CD4-positive, alpha-beta T cell treated with Interleukin-1 beta for 1 hour (primary cell): ENCODE measurements around the gene ATP13A1.

ENCODE experiments used
- DNase-seq, 2 donors: peaks; one replicate each; pipeline ENCODE4 v3.0.0-alpha.2; 2020 to 2022

The ATP13A1 gene

DNA sequence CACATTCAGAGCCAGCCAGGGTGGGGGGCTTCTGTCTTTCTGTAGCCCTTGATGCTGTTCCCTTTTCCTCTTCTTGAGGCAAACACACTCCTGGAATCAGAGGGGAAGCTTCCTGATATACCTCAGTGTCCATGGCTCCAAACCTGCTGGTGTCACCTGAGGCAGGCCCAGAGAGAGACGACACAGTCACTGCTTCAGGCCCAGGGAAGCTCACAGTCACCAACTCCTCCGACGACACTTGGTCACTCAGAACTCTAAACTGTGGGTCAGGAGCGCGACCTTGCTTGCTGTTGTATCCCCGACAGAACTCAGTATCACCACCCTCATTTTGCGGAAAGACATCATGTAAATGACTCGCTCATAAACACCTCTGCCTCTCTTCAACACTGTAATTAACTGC, 1.1 kb downstream of the ATP13A1 start:
- DNase-seq: no peak

DNA sequence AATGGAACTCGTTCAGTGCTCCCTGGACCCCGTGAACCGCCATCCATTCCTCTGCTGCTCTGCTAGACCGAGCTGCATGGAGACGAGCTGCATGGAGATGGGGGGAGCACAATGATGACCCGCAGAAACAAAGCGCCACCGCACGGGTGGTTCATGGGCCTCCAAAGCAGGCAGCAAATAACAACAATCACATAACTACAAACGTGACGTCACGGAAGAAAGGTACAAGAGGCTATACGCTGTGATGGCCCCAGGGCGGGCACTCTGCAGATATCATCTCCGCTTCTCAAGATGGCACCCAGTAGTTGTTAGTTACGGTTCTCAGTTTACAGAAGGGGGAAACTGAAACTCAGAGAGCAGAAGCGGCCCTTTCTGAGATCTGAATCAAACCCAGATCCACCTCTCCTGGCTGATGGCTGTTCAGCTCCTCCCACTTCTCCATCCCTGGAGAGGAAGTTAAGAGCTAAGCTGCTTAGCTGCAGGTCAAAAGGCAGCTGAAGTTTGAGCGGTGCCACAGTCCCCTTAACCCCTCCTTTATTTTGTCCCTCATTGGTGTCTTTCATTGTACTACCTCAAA, 1.7 kb downstream of the ATP13A1 start:
- DNase-seq: peak; percentile 71

DNA sequence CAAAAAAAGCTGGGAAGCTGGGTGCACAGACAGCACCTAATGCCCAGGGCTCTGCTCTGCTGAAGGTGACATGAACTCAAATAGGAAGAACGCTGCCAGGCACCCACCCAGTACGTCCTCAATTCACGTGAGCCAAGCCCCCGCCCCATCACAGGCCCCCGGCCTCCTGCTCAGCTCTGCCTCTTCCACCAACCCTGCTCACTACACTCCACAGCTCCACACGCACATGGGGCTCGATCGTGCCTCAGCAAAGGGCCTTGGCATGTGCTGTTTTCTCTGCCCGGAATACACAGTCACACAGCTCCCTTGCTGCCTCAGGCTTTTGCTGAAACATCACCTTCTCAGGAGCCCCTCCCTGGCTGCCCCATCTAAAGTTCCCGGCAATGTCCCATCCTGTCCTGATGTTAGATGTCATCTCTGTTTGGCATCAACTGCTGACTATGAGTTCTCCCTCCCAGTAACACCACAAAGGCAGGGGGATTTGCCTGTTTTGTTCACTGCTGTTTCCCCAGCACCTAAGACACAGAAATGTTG, 2.3 kb downstream of the ATP13A1 start:
- no peak for DNase-seq

DNA sequence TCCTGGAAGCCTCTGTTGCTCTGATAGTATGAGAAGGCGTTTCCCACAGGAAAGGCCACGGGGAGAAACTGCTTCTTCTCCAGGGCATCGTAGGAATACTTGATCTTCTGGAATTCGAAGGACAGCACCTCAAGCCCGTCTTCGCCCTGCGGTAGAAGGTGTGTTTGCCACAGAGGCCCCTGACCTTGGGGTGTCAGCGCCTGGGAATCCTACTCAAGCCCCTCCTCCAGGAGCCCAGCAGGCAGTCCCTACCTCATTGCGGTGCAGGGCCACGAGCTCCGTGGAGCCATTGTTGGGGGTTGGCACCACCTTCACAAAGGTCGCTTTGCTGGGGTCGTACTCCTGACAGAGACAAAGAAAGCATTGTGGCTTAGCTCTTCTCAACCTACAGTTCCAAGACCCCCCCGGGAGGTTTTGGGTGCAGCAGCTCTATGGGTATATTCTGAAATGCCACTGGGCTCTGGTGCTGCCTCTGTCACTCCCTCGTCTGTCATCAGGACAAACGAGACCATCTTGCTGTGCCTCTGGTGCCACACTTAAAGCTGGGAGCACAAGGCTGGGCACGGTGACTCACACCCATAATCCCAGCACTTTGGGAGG, 3.7 kb downstream of the ATP13A1 start:
- DNase-seq: no peak

DNA sequence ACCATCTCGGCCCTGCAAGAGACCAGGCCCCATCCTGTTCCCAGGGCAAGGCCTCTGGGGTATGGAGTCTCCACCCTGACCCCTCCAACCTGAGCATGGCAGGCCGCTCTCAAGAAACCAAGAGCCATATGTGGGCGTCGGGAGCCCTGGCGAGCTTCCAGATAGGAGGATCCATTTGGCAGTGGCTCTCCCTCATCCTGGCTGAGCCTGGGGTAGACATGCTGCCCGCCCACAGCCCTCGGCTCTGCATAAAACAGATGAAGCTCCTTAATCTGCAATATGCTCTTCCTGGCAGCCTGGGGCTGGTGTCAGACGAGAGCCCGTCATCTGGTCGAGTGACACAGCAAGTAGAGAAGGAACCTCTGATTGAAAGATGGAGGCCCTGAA, 6.1 kb downstream of the ATP13A1 start:
- DNase-seq: no peak

DNA sequence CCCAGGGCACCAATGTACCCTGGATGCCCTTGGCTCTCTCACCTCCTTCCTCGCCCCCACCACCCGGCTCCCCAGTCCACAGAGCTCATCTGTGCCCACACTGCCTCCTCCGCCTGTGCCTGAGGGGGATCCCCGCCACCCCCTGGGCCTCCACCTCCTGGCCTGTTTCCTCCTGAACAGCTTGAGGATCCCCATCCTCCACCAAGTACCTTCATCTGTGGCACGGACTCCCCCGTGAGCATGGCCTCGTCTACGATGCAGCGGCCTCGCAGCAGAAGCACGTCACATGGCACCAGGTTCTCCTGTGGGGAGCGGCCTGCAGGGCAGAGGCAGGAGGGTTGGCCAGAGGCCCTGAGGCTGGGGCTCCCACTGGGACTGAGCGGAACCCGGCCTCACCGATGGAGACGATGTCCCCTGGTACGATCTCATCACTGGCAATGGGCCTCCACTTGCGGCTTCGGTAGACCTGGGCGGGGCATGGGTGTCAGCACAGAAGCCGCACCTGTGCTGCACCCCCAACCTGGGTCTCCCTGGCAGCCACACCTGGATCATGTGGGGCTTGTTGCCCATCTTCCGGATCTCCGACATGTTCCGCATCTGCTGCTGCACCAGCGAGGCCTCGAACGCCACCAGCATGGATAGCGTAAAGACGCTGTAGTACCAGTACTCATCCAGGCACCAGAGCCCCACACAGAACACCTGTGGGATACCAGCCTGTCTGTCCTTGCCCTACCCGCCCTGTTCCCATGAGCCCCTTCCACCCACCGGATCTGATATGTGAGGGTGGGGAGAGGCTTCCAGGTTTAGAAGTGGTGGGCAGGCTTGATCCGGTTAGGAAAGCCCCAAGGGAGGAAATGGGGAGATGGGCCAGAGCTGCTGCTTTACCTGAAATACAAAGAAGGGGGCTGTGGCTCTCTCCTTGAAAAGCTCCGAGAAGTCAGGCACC, 6.8 kb downstream of the ATP13A1 start:
- DNase-seq: no peak

DNA sequence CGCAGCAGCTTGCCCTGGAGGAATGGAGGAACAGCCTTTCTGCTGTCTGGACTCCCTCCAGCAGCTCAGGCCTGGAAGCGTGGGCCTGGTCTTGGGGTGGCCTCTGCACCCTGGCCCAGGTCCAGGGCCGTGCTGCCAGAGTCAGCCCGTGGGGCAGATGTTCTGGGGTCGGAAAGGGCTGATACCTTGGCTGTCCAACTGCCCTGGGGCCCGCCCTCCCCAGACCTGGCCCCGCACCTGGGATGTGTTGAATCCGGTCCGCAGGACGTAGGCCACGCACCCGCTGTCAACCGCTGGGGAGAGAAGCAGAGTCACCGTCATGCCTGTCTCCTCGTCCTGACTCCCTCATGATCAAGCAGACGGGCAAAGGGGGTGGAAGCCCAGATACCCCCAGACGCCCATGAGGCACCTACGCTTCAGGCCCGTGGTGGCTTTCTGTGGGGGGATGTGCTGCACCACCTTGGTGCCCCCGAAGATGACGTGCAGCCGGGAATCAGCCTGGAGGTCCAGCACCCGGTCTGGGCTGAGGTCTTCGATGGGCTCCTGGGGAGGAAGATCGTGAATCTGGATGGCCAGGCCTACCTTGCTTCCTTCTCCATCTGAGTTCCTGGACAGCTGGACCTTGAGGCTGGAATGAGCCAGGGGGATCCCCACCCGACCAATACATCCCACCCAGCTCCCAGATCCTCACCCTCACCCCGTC, 7.7 kb downstream of the ATP13A1 start:
- DNase-seq: no peak

DNA sequence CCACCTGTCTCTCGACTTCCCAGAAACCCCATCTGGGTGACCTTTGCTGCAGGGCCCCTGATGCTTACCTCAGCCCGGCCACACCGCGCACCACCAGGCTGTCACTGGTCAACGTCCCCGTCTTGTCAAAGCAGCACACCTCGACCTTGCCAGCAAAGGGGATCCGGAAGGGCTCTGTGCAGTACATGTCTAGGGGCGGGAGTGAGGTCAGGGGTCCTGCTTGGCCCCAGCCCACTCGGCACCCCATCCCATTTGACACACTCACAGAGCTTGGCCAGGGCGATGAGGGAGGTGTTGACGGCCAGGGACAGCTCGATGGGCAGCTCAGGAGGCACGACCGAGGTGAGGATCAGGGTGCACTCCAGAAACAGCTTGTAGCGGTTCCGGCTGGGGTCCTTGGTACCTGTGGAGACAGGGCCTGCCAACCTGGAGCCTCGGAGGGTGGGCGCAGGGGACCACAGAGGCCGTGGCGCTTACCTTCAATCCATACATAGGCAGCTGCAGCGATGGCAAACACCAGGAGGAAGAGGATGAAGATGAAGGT, 8.4 kb downstream of the ATP13A1 start:
- no peak for DNase-seq

DNA sequence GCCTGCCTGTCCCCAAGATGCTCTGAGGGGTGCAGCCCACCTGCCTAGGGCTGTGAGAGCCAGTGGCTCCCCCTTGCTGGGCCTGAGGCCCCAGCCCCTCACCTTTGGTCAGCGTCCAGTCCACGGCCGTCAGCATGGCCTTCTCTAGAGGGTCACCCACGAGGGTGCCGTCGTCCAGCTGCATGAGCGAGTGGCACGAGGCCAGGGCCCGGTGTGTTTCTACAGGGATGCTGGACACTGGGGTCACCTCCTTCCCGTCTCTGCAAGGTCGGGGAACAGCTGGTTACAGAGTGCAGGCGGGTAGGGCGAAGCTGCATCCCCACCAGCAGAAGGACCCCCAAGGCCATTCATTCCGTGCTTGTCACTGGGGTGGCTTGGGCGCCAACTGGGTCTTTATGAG, 9.0 kb downstream of the ATP13A1 start:
- no peak for DNase-seq

DNA sequence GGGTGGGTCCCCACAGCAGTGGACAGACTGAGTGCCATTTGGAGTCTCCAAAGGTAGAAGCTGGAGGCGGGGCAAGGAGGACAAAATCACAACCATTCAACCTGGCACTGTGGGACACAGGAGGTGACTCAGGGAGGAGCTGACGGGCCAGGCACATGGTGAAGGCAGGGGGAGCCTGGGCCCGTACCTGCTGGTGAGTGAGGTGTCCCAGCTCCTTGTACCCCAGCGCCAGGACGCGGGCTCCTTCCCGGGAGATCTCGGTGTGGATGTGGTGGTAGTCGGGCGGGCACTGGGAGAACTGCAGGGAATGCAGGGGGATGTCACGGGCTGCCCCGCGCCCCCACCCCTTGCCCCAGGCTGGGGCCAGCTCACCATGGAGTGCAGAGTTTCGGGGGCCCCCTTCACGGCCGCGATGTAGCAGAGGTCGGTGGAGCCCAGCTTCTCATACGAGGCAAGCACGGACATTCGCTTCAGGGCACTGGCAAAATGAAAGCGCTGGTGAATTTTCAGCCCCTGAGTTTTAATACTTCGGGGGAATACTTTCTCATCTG, 9.8 kb downstream of the ATP13A1 start:
- DNase-seq: no peak

DNA sequence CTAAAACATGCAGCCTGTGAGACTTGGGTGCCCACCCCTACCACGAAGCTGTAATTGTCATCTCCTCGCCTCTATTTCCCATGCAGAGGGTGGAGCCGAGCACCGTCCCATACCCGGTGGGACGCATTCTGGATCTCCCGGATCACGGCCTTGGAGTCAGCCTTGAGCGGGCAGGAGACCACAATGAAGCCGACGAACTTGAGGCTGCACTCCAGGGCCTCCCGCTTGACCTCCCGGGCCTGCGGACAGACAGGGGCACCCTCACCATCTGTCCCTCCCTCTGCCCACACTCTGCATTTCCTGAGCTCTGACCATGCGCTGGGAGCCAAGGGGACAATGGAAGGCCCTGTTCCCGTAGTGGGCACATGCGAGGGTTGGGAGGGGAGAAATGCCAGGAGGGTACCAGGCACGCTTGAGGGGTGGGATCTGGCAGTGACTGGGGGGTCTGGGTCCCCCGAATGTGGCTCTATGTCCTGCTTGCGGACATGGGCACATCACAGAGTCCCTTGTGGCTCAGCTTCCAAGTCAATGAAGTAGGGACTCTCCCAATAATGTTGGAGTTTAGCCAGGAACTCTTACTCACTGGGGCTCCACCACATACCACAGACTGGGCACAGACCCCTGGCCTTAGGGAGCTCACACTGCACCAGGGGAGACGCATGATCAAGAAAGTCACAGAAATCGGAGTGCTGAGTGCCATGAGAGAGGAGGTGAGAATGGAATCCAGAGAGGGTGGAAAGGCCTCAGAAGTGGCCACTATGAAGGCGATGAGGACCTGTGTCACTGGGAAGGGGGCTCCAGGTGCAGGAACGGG, 10.8 kb downstream of the ATP13A1 start:
- no peak for DNase-seq

DNA sequence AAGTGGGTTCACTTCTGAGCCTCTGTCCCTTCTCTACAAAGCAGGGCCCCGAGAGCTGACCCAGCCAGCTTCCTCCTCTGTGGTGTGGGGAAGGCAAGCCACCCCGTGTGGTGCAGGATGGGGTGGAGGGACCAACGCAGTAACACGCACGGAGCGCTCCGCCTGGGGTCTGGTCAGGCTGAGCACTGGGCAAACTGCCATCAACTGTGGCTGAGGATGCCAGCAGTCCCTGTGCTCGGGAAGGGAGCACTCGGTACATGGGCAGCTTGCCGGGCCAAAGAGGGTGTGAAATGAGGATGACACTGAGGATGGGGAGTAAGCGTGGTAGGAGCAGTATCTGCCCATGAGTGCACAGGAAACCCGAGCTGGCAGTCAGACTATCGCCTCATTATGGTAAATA, 12.4 kb downstream of the ATP13A1 start:
- no peak for DNase-seq

DNA sequence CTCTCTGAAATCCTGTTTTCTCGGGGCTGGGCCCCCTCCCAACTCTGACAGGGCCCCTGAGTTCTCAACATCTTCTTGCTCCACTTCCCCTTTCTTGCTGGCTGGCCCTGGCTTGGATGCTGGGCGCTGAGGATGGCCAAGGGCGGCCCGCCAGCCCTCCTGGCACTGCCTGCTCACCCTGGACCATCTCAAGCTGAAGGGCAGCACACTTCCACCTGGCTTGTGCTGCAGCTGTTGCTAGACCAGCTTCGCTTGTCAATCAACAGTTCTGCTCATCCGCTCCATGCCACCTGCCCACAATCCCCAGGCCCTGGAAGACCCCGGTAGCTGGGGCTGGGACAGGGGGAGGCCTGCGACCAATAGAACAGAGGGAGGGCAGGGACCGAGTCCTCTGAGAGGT, 13.1 kb downstream of the ATP13A1 start:
- no peak for DNase-seq

DNA sequence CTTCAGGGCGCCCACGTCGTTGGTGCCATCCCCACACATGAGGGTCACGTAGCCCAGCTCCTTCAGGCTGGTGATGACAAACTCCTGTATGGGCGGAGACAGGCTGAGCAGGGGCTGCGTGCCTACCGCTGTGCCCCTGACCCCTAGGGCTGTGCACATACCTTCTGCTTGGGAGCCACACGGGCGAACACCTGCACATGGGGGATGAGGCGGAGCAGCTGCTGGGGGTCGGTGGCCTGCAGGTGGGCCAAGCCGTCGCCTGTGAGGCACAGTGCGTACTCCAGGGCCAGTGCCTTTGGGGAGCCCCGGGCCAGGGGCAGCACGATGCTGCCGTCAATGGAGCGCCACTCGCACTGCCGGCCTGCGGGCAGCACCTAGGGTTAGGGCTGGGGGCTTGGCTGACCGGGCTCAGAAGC, 13.9 kb downstream of the ATP13A1 start:
- DNase-seq: no peak

DNA sequence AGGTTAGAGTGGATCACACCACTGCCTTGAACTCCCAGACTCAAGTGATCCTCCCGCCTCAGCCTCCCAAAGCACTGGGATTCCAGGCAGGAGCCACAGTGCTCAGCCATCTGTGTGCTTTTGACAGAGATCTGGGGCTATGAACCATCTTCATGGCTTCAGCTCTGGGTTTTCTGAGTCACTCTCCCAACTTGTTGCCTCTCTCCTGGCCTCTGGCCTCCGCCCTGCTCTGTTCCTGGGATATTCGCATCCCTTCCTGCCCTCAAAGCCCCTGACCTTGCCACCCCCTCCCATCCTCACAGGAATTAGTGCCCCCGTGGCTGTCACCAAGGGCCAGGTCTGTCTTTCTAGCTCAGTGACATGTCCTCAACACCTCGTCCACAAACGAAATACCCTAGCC, 14.3 kb downstream of the ATP13A1 start:
- no peak for DNase-seq

DNA sequence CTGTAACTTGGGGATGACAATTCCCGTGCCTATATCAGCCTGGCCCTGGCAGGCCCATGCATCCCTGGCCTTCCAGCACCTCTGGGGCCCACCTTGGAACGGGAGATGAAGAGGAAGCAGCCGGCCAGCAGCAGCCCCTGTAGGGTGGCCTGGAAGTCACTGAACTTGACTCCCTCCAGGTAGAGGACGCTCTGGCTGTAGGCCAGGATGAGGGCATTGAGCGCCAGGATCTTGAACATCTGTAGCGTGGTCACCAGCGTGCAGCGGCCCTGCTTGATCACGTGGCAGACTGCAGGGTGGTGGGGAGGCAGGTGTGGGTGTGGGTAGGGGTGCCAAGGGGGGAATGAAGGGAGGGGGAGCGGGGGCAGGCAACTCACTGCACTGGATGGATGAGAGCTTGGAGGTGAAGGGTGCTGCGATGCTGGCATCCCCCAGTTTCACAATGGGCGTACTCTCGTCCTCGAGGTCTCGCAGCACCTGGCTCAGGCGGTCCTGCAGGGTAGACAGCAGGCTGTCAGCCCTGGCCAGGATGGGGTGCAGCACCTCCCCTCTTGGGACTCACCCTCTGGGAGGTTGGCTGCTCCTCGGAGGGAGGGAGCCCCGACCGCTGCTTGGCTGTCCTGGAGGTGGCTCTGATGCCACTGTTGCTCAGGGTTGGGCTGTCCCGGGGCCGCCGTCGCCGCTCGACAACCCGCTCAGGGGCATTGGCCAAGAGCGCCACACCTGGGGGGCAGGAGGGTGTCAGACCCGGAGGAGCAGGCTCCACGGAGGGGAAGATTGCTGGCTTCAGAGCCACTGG, 16.2 kb downstream of the ATP13A1 start:
- DNase-seq: no peak

DNA sequence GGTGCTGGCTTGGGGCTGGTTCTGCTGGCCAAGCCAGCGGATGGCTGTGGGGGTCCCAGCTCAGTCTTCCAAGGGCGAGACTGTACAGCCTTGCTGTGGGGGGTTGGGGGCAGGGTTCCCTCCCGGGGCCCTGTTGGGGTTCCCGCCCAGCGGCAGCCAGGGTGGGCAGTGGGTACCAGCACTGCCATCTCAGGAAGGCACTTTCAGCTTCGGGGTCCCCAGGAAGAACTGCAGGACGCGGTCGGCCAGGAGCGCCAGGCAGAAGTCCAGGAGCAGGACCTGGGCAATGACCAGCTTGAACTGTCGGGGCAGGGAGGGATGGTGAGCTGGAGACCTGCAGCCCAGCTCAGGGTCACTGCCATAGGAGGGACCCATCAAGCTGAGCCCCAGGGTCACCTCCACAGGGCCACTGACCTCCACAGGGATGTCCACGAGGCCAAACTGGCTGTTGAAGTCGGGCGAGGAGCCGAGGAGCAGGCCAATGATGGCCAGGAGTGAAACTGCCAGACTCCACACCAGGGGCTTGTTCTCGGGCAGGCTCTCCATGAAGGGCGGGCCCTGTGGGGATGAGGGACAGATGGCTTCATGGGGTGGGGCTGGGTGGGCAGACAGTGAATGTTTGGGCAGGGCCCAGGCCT, 18.1 kb downstream of the ATP13A1 start:
- no peak for DNase-seq

DNA sequence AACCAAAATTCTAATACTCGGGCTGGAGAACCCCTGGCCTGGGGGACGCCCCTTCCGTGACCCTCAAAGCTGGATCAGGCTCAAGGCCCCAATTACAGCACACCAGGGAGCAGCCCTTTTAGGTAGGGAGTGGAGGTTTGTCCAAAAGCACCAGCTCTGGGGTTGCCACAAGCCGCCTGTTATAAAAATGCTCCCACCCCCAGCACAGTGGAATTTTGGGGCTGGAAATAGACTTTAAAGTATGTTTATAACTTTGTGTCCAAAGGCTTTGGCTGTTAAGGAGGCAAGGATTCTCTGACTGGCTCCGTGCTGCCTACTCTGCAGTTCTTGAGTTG, 19.5 kb downstream of the ATP13A1 start:
- DNase-seq: no peak

DNA sequence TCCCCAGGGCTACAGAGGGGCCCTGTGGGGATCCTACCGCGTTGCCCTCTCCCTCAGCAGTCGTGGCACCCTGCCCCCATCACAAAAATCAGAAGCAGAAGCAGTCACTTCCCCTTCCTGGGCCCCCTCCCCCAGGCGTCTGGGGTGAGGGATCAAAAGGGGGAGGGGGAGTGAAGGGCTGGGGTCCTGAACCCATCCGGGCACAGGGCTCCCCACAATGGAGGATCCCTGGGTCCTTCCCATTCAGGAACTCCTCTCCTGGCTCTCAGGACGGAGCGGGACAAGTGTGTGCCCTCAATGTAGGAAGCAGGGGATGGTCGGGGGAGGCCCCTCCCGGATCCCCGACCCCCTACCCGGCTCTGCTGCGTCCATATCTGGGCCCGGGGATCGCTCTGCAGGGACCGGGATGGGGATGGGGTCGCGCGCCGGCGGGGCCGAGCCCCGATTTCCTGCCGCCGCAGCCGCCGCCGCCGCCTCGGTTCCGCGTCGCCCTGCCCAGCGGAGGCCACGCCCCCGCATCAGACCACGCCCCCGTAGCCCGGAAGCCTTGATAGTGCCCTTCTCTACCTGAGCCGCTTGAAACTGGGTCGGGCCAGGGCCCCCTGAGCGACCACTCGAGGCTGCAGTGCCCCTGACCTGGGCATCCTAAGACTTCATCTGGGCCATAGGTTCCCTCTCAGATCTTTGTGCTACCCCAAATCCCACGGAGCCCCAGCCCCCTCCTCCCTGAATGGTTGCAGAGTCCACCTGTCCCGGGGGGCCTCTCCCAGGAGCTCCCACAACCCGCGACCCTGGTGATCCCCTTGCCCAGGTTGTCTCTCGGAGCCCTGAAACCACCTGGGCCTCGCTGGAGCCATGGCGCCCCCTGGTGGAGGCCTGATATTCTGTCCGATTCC, 20.1 kb downstream of the ATP13A1 start, which contains the start of gene GMIP:
TSS of gene GMIP (minus strand) at position 500 of the 896 bp plus-strand sequence. CDS start at position 372, 128 bp downstream.
- peak; percentile 88 to 91 for DNase-seq
